Upper lobe of left lung (tissue), 4 donors: ENCODE data around the gene MVD.

Experiments used
- EP300 ChIP-seq, 4 donors: sonication (generic); formaldehyde crosslinking; IDR thresholded peaks; one replicate each; pipeline ENCODE4 v1.5.1; 2017; ENCODE audit warnings: antibody characterized with exemption in 4 of 4, control low read depth in 2 of 4
- POLR2A ChIP-seq, 4 donors: fragments of 450-650 bp; IDR thresholded peaks; one replicate each; pipeline ENCODE4 v1.5.1; 2016 to 2017; ENCODE audit warnings: antibody characterized with exemption in 4 of 4, mild to moderate bottlenecking in 2 of 4
- POLR2AphosphoS5 ChIP-seq, 2 donors: sonication (generic); formaldehyde crosslinking; IDR thresholded peaks; one replicate each; pipeline ENCODE4 v1.5.1; 2017; ENCODE audit warnings: antibody characterized with exemption in 2 of 2
- TF ChIP-seq, protein P1 (sequence below), 6 experiments: fragments of 450-650 bp in 4 of 6; fragments of 200-600 bp in 2 of 6; sonication (generic) in 2 of 6; IDR thresholded peaks; one replicate each; pipeline ENCODE4 v1.5.1; 2016 to 2019; ENCODE audit warnings: antibody characterized with exemption in 6 of 6

DNA sequence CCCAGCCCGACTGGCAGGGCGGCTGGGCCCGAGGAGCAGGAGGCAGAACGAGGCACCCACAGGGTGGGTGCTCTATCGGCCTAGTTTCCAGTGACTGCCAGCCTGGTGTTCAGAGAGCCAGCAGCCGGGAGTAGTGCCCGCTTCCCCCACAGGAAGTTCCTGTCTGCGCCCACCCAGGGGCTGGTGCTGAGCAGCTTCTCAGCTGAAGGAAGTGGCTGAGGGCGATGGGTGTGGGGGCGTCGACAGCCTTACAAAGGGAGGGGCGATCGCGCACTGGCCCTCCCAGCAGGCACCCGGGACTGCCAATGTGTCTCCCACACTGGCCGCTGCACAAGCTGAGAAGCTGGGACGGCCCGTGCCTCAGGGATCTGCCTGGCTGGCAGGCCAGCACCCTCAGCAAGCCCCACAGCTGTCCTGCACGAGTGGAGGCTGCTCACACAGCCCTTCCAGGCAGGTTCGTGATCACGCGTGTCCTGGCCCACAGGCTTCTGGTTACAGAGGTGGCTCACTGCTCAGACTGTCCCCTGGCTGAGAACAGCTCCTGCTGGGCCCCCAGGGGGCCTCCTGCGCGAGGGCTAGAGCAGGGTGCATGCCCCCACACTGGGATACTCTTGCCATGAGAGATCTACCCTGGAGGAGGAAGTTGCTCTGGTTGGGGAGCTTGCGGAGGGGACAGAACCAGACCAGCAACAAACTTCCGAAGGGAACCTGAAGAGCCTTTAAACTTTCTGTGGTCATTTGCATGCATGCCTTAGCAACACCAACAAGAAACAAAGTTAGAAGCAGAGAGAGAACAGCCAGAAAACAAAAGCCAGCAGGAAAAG lies 40.8 kb upstream of the MVD start:
- TF ChIP-seq, protein P1, sequence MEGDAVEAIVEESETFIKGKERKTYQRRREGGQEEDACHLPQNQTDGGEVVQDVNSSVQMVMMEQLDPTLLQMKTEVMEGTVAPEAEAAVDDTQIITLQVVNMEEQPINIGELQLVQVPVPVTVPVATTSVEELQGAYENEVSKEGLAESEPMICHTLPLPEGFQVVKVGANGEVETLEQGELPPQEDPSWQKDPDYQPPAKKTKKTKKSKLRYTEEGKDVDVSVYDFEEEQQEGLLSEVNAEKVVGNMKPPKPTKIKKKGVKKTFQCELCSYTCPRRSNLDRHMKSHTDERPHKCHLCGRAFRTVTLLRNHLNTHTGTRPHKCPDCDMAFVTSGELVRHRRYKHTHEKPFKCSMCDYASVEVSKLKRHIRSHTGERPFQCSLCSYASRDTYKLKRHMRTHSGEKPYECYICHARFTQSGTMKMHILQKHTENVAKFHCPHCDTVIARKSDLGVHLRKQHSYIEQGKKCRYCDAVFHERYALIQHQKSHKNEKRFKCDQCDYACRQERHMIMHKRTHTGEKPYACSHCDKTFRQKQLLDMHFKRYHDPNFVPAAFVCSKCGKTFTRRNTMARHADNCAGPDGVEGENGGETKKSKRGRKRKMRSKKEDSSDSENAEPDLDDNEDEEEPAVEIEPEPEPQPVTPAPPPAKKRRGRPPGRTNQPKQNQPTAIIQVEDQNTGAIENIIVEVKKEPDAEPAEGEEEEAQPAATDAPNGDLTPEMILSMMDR (IDR thresholded peaks at IDR 0.05), result no peak
- TF ChIP-seq POLR2A (IDR thresholded peaks at IDR 0.05), result peak in 1 of 4 donors; percentile 57
- TF ChIP-seq POLR2AphosphoS5 (IDR thresholded peaks at IDR 0.05), result peak; percentile 34 to 55
- no peak for TF ChIP-seq EP300 (IDR thresholded peaks at IDR 0.05)
